A549 (cell line): ENCODE results near the gene APCS. TPM values are rescaled to one million over a fixed set of nuclear protein-coding genes. Genes with fewer than 3 reads are reported as not detected.

Experiments used
- ATAC-seq, 2 experiments: fragments of 200-7000 bp in 1 of 2; fragments of >200 bp in 1 of 2; cut with Nextera tagmentation in 1 of 2; cut with Tn5 transposase in 1 of 2; 3 replicates each; pipeline versions ENCODE4 v1.8.0 to v1.9.1; 2018 to 2020; ENCODE audit warnings: mild to moderate bottlenecking in 1 of 2, moderate library complexity in 1 of 2
- CTCF ChIA-PET: fragments of 300-600 bp; sonication (Branson Sonifier 250); formaldehyde crosslinking; extraction: SDS; loops from one replicate; lab custom pipeline; 2021; ENCODE audit warnings: antibody characterized with exemption, inconsistent platforms; lab: Yijun Ruan, JAX
- POLR2A ChIA-PET: fragments of 350-600 bp; formaldehyde crosslinking; extraction: SDS; loops from one replicate; lab custom pipeline; 2021; ENCODE audit warnings: antibody characterized with exemption, inconsistent platforms; lab: Yijun Ruan, JAX
- DNase-seq, 2 experiments: peaks; one replicate each; pipeline versions ENCODE4 v3.0.0 to v3.0.0-alpha.2; 2011 to 2016; ENCODE audit warnings: low read depth in 1 of 2, low spot score in 1 of 2
- FAIRE-seq: peaks from 2 replicates; lab custom pipeline; 2011; peaks lifted over from hg19 to GRCh38; lab: Jason Lieb, UNC
- H3K27ac ChIP-seq, 2 experiments: fragments of >200 bp; sonication (Bioruptor Twin); formaldehyde crosslinking; 3 replicates each; pipeline ENCODE4 v1.5.1; 2016 to 2017
- H3K4me1 ChIP-seq: fragments of >200 bp; sonication (Bioruptor Twin); formaldehyde crosslinking; 3 replicates; pipeline ENCODE4 v1.6.1; 2016
- H3K4me2 ChIP-seq: fragments of >200 bp; sonication (Bioruptor Twin); formaldehyde crosslinking; 3 replicates; pipeline ENCODE4 v1.6.1; 2016
- H3K4me3 ChIP-seq: fragments of >200 bp; sonication (Bioruptor Twin); formaldehyde crosslinking; 3 replicates; pipeline ENCODE4 v1.5.1; 2016
- H3K9me3 ChIP-seq: fragments of >200 bp; sonication (Bioruptor Twin); formaldehyde crosslinking; 3 replicates; pipeline ENCODE4 v1.6.1; 2016
- ATOH8 ChIP-seq: fragments of 250-450 bp; sonication (Bioruptor Pico); IDR thresholded peaks from 2 replicates; pipeline ENCODE4 v1.5.0; 2020; ENCODE audit warnings: low read depth, mild to moderate bottlenecking, moderate library complexity
- CEBPB ChIP-seq, 2 experiments: fragments of >200 bp in 1 of 2; sonication (Bioruptor Twin) in 1 of 2; formaldehyde crosslinking in 1 of 2; IDR thresholded peaks; 2 replicates each; pipeline ENCODE4 v1.6.1; 2012 to 2016
- CTCF ChIP-seq: fragments of >200 bp; sonication (Bioruptor Twin); formaldehyde crosslinking; IDR thresholded peaks from 3 replicates; pipeline ENCODE4 v1.5.1; 2016
- FOXS1 ChIP-seq: fragments of 250-450 bp; sonication (Bioruptor Pico); IDR thresholded peaks from 2 replicates; pipeline ENCODE4 v1.5.0; 2020; ENCODE audit warnings: mild to moderate bottlenecking, moderate library complexity
- GATA3 ChIP-seq: IDR thresholded peaks from 2 replicates; pipeline ENCODE4 v1.6.1; 2012; ENCODE audit warnings: borderline replicate concordance
- HES2 ChIP-seq: fragments of >200 bp; sonication (Bioruptor Twin); formaldehyde crosslinking; IDR thresholded peaks from 2 replicates; pipeline ENCODE4 v1.6.1; 2016
- HOXB13 ChIP-seq: fragments of 250-450 bp; sonication (Bioruptor Pico); IDR thresholded peaks from 2 replicates; pipeline ENCODE4 v1.5.0; 2020; ENCODE audit warnings: low read depth, mild to moderate bottlenecking, moderate library complexity
- JUN ChIP-seq, 2 experiments: fragments of >200 bp; sonication (Bioruptor Twin); formaldehyde crosslinking; IDR thresholded peaks; 2 replicates in 1 of 2; 3 replicates in 1 of 2; pipeline ENCODE4 v1.6.1; 2016 to 2017
- KDM1A ChIP-seq: fragments of 200-600 bp; sonication (generic); IDR thresholded peaks from 2 replicates; pipeline ENCODE4 v1.6.1; 2016; ENCODE audit warnings: low read depth, mild to moderate bottlenecking
- MAFK ChIP-seq: fragments of 450-650 bp; IDR thresholded peaks from 2 replicates; pipeline ENCODE4 v1.6.1; 2014; ENCODE audit not compliant: partially characterized antibody
- MAZ ChIP-seq: fragments of 150-350 bp; IDR thresholded peaks from 2 replicates; pipeline ENCODE4 v1.6.1; 2014; ENCODE audit warnings: antibody characterized with exemption, low read depth, low read length, borderline replicate concordance
- NFE2L2 ChIP-seq: fragments of 150-350 bp; conservative IDR thresholded peaks from 2 replicates; pipeline ENCODE4 v1.6.1; 2014; ENCODE audit warnings: low read length
- PBX3 ChIP-seq: IDR thresholded peaks from 2 replicates; pipeline ENCODE4 v1.6.1; 2012
- PHF8 ChIP-seq: fragments of 200-600 bp; sonication (generic); IDR thresholded peaks from 2 replicates; pipeline ENCODE4 v1.6.1; 2016; ENCODE audit warnings: low read depth, mild to moderate bottlenecking, antibody characterized with exemption, moderate library complexity, borderline replicate concordance
- RARB ChIP-seq: fragments of 250-450 bp; sonication (Bioruptor Pico); IDR thresholded peaks from 2 replicates; pipeline ENCODE4 v1.8.0; 2021; ENCODE audit warnings: mild to moderate bottlenecking, moderate library complexity
- RCOR1 ChIP-seq: fragments of 150-350 bp; IDR thresholded peaks from 2 replicates; pipeline ENCODE4 v1.6.1; 2014; ENCODE audit warnings: antibody characterized with exemption, low read length, low read depth
- RNF2 ChIP-seq: fragments of 200-600 bp; sonication (generic); IDR thresholded peaks from 2 replicates; pipeline ENCODE4 v1.6.1; 2016; ENCODE audit warnings: low read depth, mild to moderate bottlenecking, antibody characterized with exemption, moderate library complexity, borderline replicate concordance
- SREBF2 ChIP-seq: fragments of 450-650 bp; IDR thresholded peaks from 2 replicates; pipeline ENCODE4 v1.6.1; 2014; ENCODE audit warnings: mild to moderate bottlenecking, moderate library complexity
- TFCP2L1 ChIP-seq: fragments of 250-450 bp; sonication (Bioruptor Pico); IDR thresholded peaks from 2 replicates; pipeline ENCODE4 v1.5.0; 2021; ENCODE audit warnings: mild to moderate bottlenecking
- TP53 ChIP-seq: fragments of 250-450 bp; sonication (Bioruptor Pico); IDR thresholded peaks from 2 replicates; pipeline ENCODE4 v1.5.0; 2021; ENCODE audit warnings: mild to moderate bottlenecking, moderate library complexity
- USF2 ChIP-seq: fragments of 450-650 bp; IDR thresholded peaks from 2 replicates; pipeline ENCODE4 v1.6.1; 2014; ENCODE audit warnings: antibody characterized with exemption
- ZC3H11A ChIP-seq: fragments of 450-650 bp; IDR thresholded peaks from 2 replicates; pipeline ENCODE4 v1.6.1; 2014; ENCODE audit warnings: antibody characterized with exemption, mild to moderate bottlenecking
- ZFP36 ChIP-seq: fragments of 450-650 bp; IDR thresholded peaks from 2 replicates; pipeline ENCODE4 v1.6.1; 2014; ENCODE audit warnings: borderline replicate concordance; ENCODE audit not compliant: partially characterized antibody
- ZNF302 ChIP-seq: fragments of 250-450 bp; sonication (Bioruptor Pico); IDR thresholded peaks from 2 replicates; pipeline ENCODE4 v1.9.0; 2021; ENCODE audit warnings: inconsistent platforms, mild to moderate bottlenecking, moderate library complexity
- ZSCAN20 ChIP-seq: fragments of 250-450 bp; sonication (Bioruptor Pico); IDR thresholded peaks from 2 replicates; pipeline ENCODE4 v1.8.0; 2022; ENCODE audit warnings: mild to moderate bottlenecking, moderate library complexity
- WGBS: methylation state at CpG from one replicate; pipeline ENCODE4 v1.1.6; 2017; ENCODE audit errors: missing lambda C conversion rate; 5-methylcytosine and 5-hydroxymethylcytosine counted together
- polyA plus RNA-seq, 4 experiments: library from polyadenylated mRNA; depleted of rRNA in 3 of 4; stranded (reverse); fragments of >200 nt; fragmentation: RNase III in 1 of 4; extraction: RNeasy Plus Mini Kit Qiagen cat#74134 plus additional on column Dnase treatment in 1 of 4; gene quantifications; 2 replicates in 3 of 4; 3 replicates in 1 of 4; pipeline ENCODE4 v1.2.3, GENCODE V29; 2011 to 2017

The APCS gene
- polyA plus RNA-seq, 2 of the 4 experiments (the other 2 are of a cell fraction): not detected

GRCh38 chr1:159554261-159554660 lies 33.4 kb upstream of the APCS start:
- POLR2A ChIA-PET: no interaction called here
- no peak for FAIRE-seq
- no peak overlapping the region for H3K4me2 ChIP-seq

GRCh38 chr1:159554696-159555095 lies 32.9 kb upstream of the APCS start:
- WGBS: 0% methylated on average over 1 of the region's 1 CpG
- H3K4me3 ChIP-seq: no peak overlapping the region
- TF ChIP-seq USF2 (no peak), HES2 (no peak), PHF8 (no peak), NFE2L2 (no peak), TP53 (CRISPR knock-in tag) (no peak), MAFK (no peak), FOXS1 (no peak), RNF2 (no peak), ATOH8 (CRISPR knock-in tag) (no peak), PBX3 (no peak), RARB (no peak), ZSCAN20 (CRISPR knock-in tag) (no peak), CTCF (no peak), CEBPB (IDR thresholded peaks at IDR 0.05) (no peak)
- no peak overlapping the region for H3K27ac ChIP-seq
- no peak overlapping the region for H3K4me2 ChIP-seq
- FAIRE-seq: no peak
- H3K9me3 ChIP-seq: no peaks in the 10 kb centered on the region
- POLR2A ChIA-PET: no interaction called here
- CTCF ChIA-PET: interaction anchor here (0.6 kb wide), 1 partner anchor 764 kb away, joined by 3 read pairs; no protein-coding TSS in a partner anchor
- no peaks in the 10 kb centered on the region for H3K4me1 ChIP-seq
- no peak for ATAC-seq
- DNase-seq: no peak

More at GRCh38 chr1:159554261-159554660, 33.4 kb upstream of the APCS start:
- no peak overlapping the region for H3K4me3 ChIP-seq
- ATAC-seq (no peak), DNase-seq (no peak)
- H3K9me3 ChIP-seq: no peaks in the 10 kb centered on the region
- no peaks in the 10 kb centered on the region for H3K4me1 ChIP-seq
- TF ChIP-seq HOXB13 (CRISPR knock-in tag) (no peak), KDM1A (no peak), CEBPB (IDR thresholded peaks at IDR 0.05) (no peak), ZNF302 (CRISPR knock-in tag) (no peak), SREBF2 (no peak), MAZ (no peak), NFE2L2 (no peak), GATA3 (no peak), JUN (IDR thresholded peaks at IDR 0.05) (no peak), ZC3H11A (no peak), RCOR1 (no peak), TFCP2L1 (CRISPR knock-in tag) (no peak), ZFP36 (no peak)
- no peak overlapping the region for H3K27ac ChIP-seq
- CTCF ChIA-PET: interaction anchor here (0.6 kb wide), 2 partner anchors 344 to 764 kb away, joined by 3 to 4 read pairs; no protein-coding TSS in a partner anchor
- WGBS: 13% methylated on average over 3 of the region's 3 CpGs
